Measurements from ENCODE around the gene CFAP141.
"Not testable (repeated sequence)": the region's sequence is repeated elsewhere in the genome, so short reads cannot be mapped to it uniquely, and the experiment has no call there.

CFAP141 gene

GRCh38 chr1:154206196-154206595, at the start of gene CFAP141:
CFAP141 (minus strand) TSS chr1:154206333; CDS start chr1:154206307, 26 bp downstream.
- in situ Hi-C loops (cut with MboI; ENCODE audit: low sequenced_read_pairs) = no loop called here

GRCh38 chr1:154253671-154254070, 47.5 kb upstream of the CFAP141 start:
- in situ Hi-C loops (cut with MboI; ENCODE audit: low sequenced_read_pairs) = no loop called here

GRCh38 chr1:154241703-154242351, 35.7 kb upstream of the CFAP141 start:
- in situ Hi-C loops (cut with MboI; ENCODE audit: low sequenced_read_pairs) = no loop called here

- in situ Hi-C loops (cut with MboI; ENCODE audit: low sequenced_read_pairs) = no loop called here
These were observed 34.2 kb upstream of the CFAP141 start for GRCh38 chr1:154240294-154240833.

- in situ Hi-C loops (cut with MboI; ENCODE audit: low sequenced_read_pairs) = no loop called here
These were observed 33.4 kb upstream of the CFAP141 start for GRCh38 chr1:154239491-154239890.

- in situ Hi-C loops (cut with MboI; ENCODE audit: low sequenced_read_pairs) = no loop called here
These were observed 31.9 kb upstream of the CFAP141 start for GRCh38 chr1:154237880-154238506.

GRCh38 chr1:154237435-154237834, 31.3 kb upstream of the CFAP141 start:
- in situ Hi-C loops (cut with MboI; ENCODE audit: low sequenced_read_pairs) = no loop called here

- in situ Hi-C loops (cut with MboI; ENCODE audit: low sequenced_read_pairs) = no loop called here
These were observed 30.7 kb upstream of the CFAP141 start for GRCh38 chr1:154236855-154237254.

- in situ Hi-C loops (cut with MboI; ENCODE audit: low sequenced_read_pairs) = not testable (repeated sequence)
These were observed 27.0 kb upstream of the CFAP141 start for GRCh38 chr1:154233127-154233526.

GRCh38 chr1:154231112-154231511, 25.0 kb upstream of the CFAP141 start:
- in situ Hi-C loops (cut with MboI; ENCODE audit: low sequenced_read_pairs) = not testable (repeated sequence)

- in situ Hi-C loops (cut with MboI; ENCODE audit: low sequenced_read_pairs) = no loop called here
These were observed 19.2 kb upstream of the CFAP141 start for GRCh38 chr1:154225370-154225769.

GRCh38 chr1:154223621-154224020, 17.5 kb upstream of the CFAP141 start:
- in situ Hi-C loops (cut with MboI; ENCODE audit: low sequenced_read_pairs) = no loop called here

GRCh38 chr1:154222918-154223317, 16.8 kb upstream of the CFAP141 start:
- in situ Hi-C loops (cut with MboI; ENCODE audit: low sequenced_read_pairs) = no loop called here

- in situ Hi-C loops (cut with MboI; ENCODE audit: low sequenced_read_pairs) = no loop called here
These were observed 16.4 kb upstream of the CFAP141 start for GRCh38 chr1:154222518-154222917.

GRCh38 chr1:154221278-154222001, 15.3 kb upstream of the CFAP141 start:
- in situ Hi-C loops (cut with MboI; ENCODE audit: low sequenced_read_pairs) = no loop called here

- in situ Hi-C loops (cut with MboI; ENCODE audit: low sequenced_read_pairs) = no loop called here
These were observed 14.8 kb upstream of the CFAP141 start for GRCh38 chr1:154220970-154221277.

GRCh38 chr1:154220071-154220969, 14.2 kb upstream of the CFAP141 start, which contains the start of gene UBAP2L:
UBAP2L (plus strand) TSS chr1:154220955; CDS start chr1:154225124, 4,169 bp downstream.
- in situ Hi-C loops (cut with MboI; ENCODE audit: low sequenced_read_pairs) = no loop called here

GRCh38 chr1:154219541-154219940, 13.4 kb upstream of the CFAP141 start:
- in situ Hi-C loops (cut with MboI; ENCODE audit: low sequenced_read_pairs) = no loop called here

GRCh38 chr1:154218545-154218944, 12.4 kb upstream of the CFAP141 start:
- in situ Hi-C loops (cut with MboI; ENCODE audit: low sequenced_read_pairs) = no loop called here

- in situ Hi-C loops (cut with MboI; ENCODE audit: low sequenced_read_pairs) = no loop called here
These were observed 7.1 kb upstream of the CFAP141 start for GRCh38 chr1:154213274-154213673.

GRCh38 chr1:154212083-154212482, 6.0 kb upstream of the CFAP141 start:
- in situ Hi-C loops (cut with MboI; ENCODE audit: low sequenced_read_pairs) = no loop called here

All from HL-60/S4 treated with retinoic acid at 250 ng/mL for 4 days and 3 days (cell line).